ENCODE measurements around the gene TBX10. TPM values are rescaled to one million over a fixed set of nuclear protein-coding genes. Genes with fewer than 3 reads are reported as not detected.

TBX10 gene
- not detected in 2 replicates for total RNA-seq (2014; rRNA removed; shearing (Covaris generic))

DNA sequence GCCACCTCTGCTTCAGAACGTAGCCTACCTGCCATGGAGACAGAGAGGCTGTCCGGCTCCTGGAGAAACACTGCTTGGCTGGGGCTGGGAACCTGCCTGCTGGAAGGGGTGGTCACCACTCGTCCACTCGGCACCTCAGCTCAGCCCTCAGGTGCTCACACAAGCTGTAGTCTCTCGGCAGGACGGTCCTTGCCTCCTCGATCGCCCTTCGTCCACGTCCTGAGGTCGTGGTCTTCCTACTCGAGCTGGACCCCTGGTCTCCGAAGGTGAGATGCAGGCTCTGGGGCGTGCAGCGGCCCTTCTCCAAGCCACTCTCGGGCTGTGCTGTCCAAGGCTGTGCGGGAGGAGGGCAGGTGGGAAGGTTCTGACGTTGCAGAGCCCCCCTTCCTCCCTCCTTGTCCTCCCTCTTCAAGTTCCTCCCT lies at the start of gene TBX10:
Gene TBX10, minus strand, starts transcription at position 326 of the 422 bp plus-strand sequence. Its CDS starts 291 bp downstream, at position 35.

DNA sequence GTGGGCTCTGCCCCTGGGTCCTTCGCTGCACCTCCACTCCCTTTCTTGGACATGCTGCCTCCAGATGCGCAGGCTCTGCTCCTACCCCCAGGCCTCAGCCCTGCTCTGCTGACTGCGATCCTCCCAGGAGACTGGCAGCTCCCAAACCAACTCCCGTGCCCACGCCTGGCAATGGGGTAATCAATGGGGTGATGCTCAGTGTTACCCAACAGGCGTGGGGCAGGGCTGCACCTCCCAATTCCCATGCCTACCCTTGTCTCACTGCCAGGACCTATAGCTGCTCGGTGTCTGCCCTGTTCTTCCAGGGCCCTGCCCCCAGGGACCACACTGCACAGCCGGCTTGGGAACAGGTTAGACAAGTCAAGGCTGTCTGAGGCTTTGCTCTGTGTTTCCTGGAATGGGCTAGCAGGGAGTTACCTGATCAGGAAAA lies 34.9 kb upstream of the TBX10 start, which contains the start of gene ALDH3B2:
Gene ALDH3B2, minus strand, starts transcription at position 182 of the 430 bp plus-strand sequence. CDS start 7,688 bp downstream, outside the sequence.

DNA sequence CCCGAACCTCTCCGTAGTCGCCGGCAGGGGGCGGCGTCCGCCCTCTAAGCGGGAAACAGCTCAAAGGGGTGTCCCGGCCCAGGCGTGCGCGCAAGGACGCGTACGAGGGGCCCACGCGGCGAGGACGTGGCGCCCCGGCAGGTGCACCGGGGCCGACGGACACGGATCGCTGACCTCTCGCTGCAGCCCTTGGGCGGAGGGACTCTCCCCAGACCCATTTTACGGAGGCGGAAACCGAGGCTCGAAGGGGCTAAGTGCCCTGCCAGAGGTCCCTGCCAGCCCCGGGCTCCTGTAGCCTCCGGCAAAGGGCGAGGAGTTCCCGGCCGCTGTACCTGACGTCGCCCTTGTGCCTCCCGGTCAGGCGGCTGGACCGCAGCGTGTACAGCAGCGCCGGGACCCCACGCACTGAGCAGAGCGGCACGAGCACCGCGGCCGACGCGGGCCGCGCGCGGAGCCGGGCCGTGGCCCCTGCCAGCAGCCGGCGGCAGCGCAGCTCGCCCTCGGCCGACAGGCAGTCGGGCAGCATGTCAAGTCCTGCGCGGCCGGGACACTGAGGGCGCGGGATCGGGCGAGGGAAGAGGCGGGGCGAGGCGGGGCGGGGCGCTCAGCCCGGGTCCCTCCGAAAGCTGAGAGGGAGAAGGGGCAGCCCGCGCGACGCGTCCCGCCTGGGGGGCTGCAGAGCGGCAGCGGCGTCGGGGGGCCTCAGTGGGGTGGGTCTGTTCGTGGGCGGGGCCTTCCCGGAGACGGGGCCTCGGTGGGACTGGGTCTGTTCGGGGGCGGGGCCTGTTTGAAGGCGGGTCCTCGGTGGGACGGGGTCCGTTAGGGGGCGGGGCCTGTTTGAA lies 10.0 kb downstream of the TBX10 start, which contains the start of gene NUDT8:
Gene NUDT8, minus strand, starts transcription at position 552 of the 842 bp plus-strand sequence. Its CDS starts 26 bp downstream, at position 526.

GRCh38 chr11:67606492-67607295 lies 32.9 kb downstream of the TBX10 start, which contains the start of gene NDUFV1:
TSS of gene NDUFV1 (plus strand) at chr11:67606936. CDS start at chr11:67607005, 69 bp downstream.

DNA sequence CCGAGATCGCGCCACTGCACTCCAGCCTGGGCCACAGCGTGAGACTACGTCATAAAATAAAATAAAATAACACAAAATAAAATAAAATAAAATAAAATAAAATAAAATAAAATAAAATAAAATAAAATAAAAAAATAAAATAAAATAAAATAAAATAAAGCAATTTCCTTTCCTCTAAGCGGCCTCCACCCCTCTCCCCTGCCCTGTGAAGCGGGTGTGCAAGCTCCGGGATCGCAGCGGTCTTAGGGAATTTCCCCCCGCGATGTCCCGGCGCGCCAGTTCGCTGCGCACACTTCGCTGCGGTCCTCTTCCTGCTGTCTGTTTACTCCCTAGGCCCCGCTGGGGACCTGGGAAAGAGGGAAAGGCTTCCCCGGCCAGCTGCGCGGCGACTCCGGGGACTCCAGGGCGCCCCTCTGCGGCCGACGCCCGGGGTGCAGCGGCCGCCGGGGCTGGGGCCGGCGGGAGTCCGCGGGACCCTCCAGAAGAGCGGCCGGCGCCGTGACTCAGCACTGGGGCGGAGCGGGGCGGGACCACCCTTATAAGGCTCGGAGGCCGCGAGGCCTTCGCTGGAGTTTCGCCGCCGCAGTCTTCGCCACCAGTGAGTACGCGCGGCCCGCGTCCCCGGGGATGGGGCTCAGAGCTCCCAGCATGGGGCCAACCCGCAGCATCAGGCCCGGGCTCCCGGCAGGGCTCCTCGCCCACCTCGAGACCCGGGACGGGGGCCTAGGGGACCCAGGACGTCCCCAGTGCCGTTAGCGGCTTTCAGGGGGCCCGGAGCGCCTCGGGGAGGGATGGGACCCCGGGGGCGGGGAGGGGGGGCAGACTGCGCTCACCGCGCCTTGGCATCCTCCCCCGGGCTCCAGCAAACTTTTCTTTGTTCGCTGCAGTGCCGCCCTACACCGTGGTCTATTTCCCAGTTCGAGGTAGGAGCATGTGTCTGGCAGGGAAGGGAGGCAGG lies 56.0 kb downstream of the TBX10 start, which contains the start of gene GSTP1:
Gene GSTP1, plus strand, starts transcription at position 566 of the 958 bp plus-strand sequence. Its CDS starts 32 bp downstream, at position 598.

Small RNA genes lying within 50 kb of the gene (small RNA-seq; reads per million reads assigned to genes)
- gene AP003385.3 (not detected), gene RPL37P2 (0.21 reads per million)

Other genes starting within 250 kb of the TBX10 start
- gene RAD9A, start 247.8 kb downstream of the TBX10 start, total RNA-seq (2014; rRNA removed; shearing (Covaris generic)): 14.7 and 15.6 TPM in 2 replicates
- 177 and 183 TPM in 2 replicates for gene PPP1CA, start 237.9 kb downstream of the TBX10 start, total RNA-seq (2014; rRNA removed; shearing (Covaris generic))
- 0.34 TPM in 2 replicates for gene TBC1D10C, start 235.7 kb downstream of the TBX10 start, total RNA-seq (2014; rRNA removed; shearing (Covaris generic))
- 0.03 and 0.26 TPM in 2 replicates for gene CARNS1, start 224.1 kb downstream of the TBX10 start, total RNA-seq (2014; rRNA removed; shearing (Covaris generic))
- gene RPS6KB2, start 211.3 kb downstream of the TBX10 start, total RNA-seq (2014; rRNA removed; shearing (Covaris generic)): 71.7 and 98.8 TPM in 2 replicates
- 0.96 and 1.4 TPM in 2 replicates for gene PTPRCAP, start 202.1 kb downstream of the TBX10 start, total RNA-seq (2014; rRNA removed; shearing (Covaris generic))
- 110 and 122 TPM in 2 replicates for gene CORO1B, start 196.3 kb downstream of the TBX10 start, total RNA-seq (2014; rRNA removed; shearing (Covaris generic))
- not detected in 2 replicates for gene GPR152, start 187.0 kb downstream of the TBX10 start, total RNA-seq (2014; rRNA removed; shearing (Covaris generic))
- 0.15 TPM in 1 of 2 replicates, not detected in the other for gene CABP4, start 184.4 kb downstream of the TBX10 start, total RNA-seq (2014; rRNA removed; shearing (Covaris generic))
- gene TMEM134, start 170.5 kb downstream of the TBX10 start, total RNA-seq (2014; rRNA removed; shearing (Covaris generic)): 38.2 and 55.7 TPM in 2 replicates
- gene AIP, start 156.7 kb downstream of the TBX10 start, total RNA-seq (2014; rRNA removed; shearing (Covaris generic)): 182 and 192 TPM in 2 replicates
- gene PITPNM1, start 134.4 kb downstream of the TBX10 start, total RNA-seq (2014; rRNA removed; shearing (Covaris generic)): 42.1 and 54.4 TPM in 2 replicates
- 35.2 and 35.9 TPM in 2 replicates for gene CDK2AP2, start 131.6 kb downstream of the TBX10 start, total RNA-seq (2014; rRNA removed; shearing (Covaris generic))
- gene CABP2, start 116.3 kb downstream of the TBX10 start, total RNA-seq (2014; rRNA removed; shearing (Covaris generic)): not detected in 2 replicates
- gene GSTP1, start 56.0 kb downstream of the TBX10 start, total RNA-seq (2014; rRNA removed; shearing (Covaris generic)): 1,098 and 1,233 TPM in 2 replicates
- gene NDUFV1, start 32.8 kb downstream of the TBX10 start, total RNA-seq (2014; rRNA removed; shearing (Covaris generic)): 310 and 343 TPM in 2 replicates
- gene NUDT8, start 9.8 kb downstream of the TBX10 start, total RNA-seq (2014; rRNA removed; shearing (Covaris generic)): 13.8 and 25.0 TPM in 2 replicates
- 0.13 TPM in 1 of 2 replicates, not detected in the other for gene ACY3, start 11.0 kb upstream of the TBX10 start, total RNA-seq (2014; rRNA removed; shearing (Covaris generic))
- not detected in 2 replicates for gene ALDH3B2, start 34.9 kb upstream of the TBX10 start, total RNA-seq (2014; rRNA removed; shearing (Covaris generic))